ENCODE data around the gene ANXA6. TPM values are rescaled to one million over a fixed set of nuclear protein-coding genes. Genes with fewer than 3 reads are reported as not detected.
"Not testable (repeated sequence)": the region's sequence is repeated elsewhere in the genome, so short reads cannot be mapped to it uniquely, and the experiment has no call there.

Gene ANXA6
- polyA plus RNA-seq, 1 donor (not counting 4 experiments of a cell fraction or from before 2014, with no cell fraction given), result 37.0 TPM

GRCh38 chr5:151178372-151178771, 20.8 kb upstream of the ANXA6 start:
- Histone ChIP-seq H3K79me2 (ENCODE audit: control insufficient read depth, insufficient read depth, low read length) (no peaks in the 10 kb centered on the region), H3K36me3 (ENCODE audit: control insufficient read depth in 2 of 2, extremely low read depth in 1 of 2, insufficient read depth in 2 of 2, low read length in 2 of 2) (no peaks in the 10 kb centered on the region), H3K9me3 (ENCODE audit: control insufficient read depth, low read depth, low read length) (no peaks in the 10 kb centered on the region), H3K9me1 (ENCODE audit: control insufficient read depth, extremely low read depth, insufficient read depth, low read length) (no peaks in the 10 kb centered on the region), H2AFZ (ENCODE audit: control insufficient read depth, low read length) (no peak overlapping the region), H4K20me1 (ENCODE audit: control insufficient read depth, extremely low read depth, insufficient read depth, low read length) (no peaks in the 10 kb centered on the region), H3K4me3 (ENCODE audit: control insufficient read depth in 2 of 3, extremely low read depth in 1 of 3, insufficient read depth in 2 of 3, low read depth in 1 of 3, low read length in 3 of 3) (no peak overlapping the region), H3K9ac (ENCODE audit: control insufficient read depth, extremely low read depth, insufficient read depth, low read length) (no peak overlapping the region), H3K4me2 (ENCODE audit: control insufficient read depth, extremely low read depth, insufficient read depth, low read depth, low read length) (no peak overlapping the region), H3K27me3 (ENCODE audit: control insufficient read depth, extremely low read depth, insufficient read depth, low read length) (no peaks in the 10 kb centered on the region), H3K27ac (ENCODE audit: control insufficient read depth, insufficient read depth, low read length) (no peak overlapping the region), H3K4me1 (ENCODE audit: control insufficient read depth, extremely low read depth, insufficient read depth, low read length) (no peaks in the 10 kb centered on the region)
- DNase-seq (ENCODE audit: low read depth, low spot score) (no peak), FAIRE-seq (no peak)
- TF ChIP-seq EZH2 (IDR thresholded peaks at IDR 0.05; ENCODE audit: low read length) (no peak), CTCF (optimal IDR thresholded peaks at IDR 0.05 in 1 of 3, IDR thresholded peaks at IDR 0.05 in 1 of 3, conservative IDR thresholded peaks at IDR 0.05 in 1 of 3; ENCODE audit: extremely low read depth in 1 of 3, insufficient read depth in 2 of 3, low read length in 3 of 3) (no peak)
- dilution Hi-C loops (cut with MboI; ENCODE audit: extremely low pct_ligation_motif_present, low sequenced_read_pairs), result no loop called here

GRCh38 chr5:151176268-151176667, 18.7 kb upstream of the ANXA6 start:
- H3K4me3 ChIP-seq (ENCODE audit: control insufficient read depth in 2 of 3, extremely low read depth in 1 of 3, insufficient read depth in 2 of 3, low read depth in 1 of 3, low read length in 3 of 3); H3K4me2 ChIP-seq (ENCODE audit: control insufficient read depth, extremely low read depth, insufficient read depth, low read depth, low read length); H3K27me3 ChIP-seq (ENCODE audit: control insufficient read depth, extremely low read depth, insufficient read depth, low read length); DNase-seq (ENCODE audit: low read depth, low spot score); H3K9me1 ChIP-seq (ENCODE audit: control insufficient read depth, extremely low read depth, insufficient read depth, low read length); H3K36me3 ChIP-seq (ENCODE audit: control insufficient read depth in 2 of 2, extremely low read depth in 1 of 2, insufficient read depth in 2 of 2, low read length in 2 of 2); H3K27ac ChIP-seq (ENCODE audit: control insufficient read depth, insufficient read depth, low read length); H3K4me1 ChIP-seq (ENCODE audit: control insufficient read depth, extremely low read depth, insufficient read depth, low read length); dilution Hi-C loops (cut with MboI; ENCODE audit: extremely low pct_ligation_motif_present, low sequenced_read_pairs); FAIRE-seq; H3K79me2 ChIP-seq (ENCODE audit: control insufficient read depth, insufficient read depth, low read length); H3K9me3 ChIP-seq (ENCODE audit: control insufficient read depth, low read depth, low read length); H3K9ac ChIP-seq (ENCODE audit: control insufficient read depth, extremely low read depth, insufficient read depth, low read length); H4K20me1 ChIP-seq (ENCODE audit: control insufficient read depth, extremely low read depth, insufficient read depth, low read length); H2AFZ ChIP-seq (ENCODE audit: control insufficient read depth, low read length): not testable (repeated sequence)

- Histone ChIP-seq H3K4me3 (ENCODE audit: control insufficient read depth in 2 of 3, extremely low read depth in 1 of 3, insufficient read depth in 2 of 3, low read depth in 1 of 3, low read length in 3 of 3) (no peak overlapping the region), H2AFZ (ENCODE audit: control insufficient read depth, low read length) (no peak overlapping the region), H3K9me3 (ENCODE audit: control insufficient read depth, low read depth, low read length) (no peaks in the 10 kb centered on the region), H3K9ac (ENCODE audit: control insufficient read depth, extremely low read depth, insufficient read depth, low read length) (no peak overlapping the region), H3K4me1 (ENCODE audit: control insufficient read depth, extremely low read depth, insufficient read depth, low read length) (no peaks in the 10 kb centered on the region), H3K9me1 (ENCODE audit: control insufficient read depth, extremely low read depth, insufficient read depth, low read length) (no peaks in the 10 kb centered on the region), H3K27me3 (ENCODE audit: control insufficient read depth, extremely low read depth, insufficient read depth, low read length) (no peaks in the 10 kb centered on the region), H3K79me2 (ENCODE audit: control insufficient read depth, insufficient read depth, low read length) (no peaks in the 10 kb centered on the region), H3K4me2 (ENCODE audit: control insufficient read depth, extremely low read depth, insufficient read depth, low read depth, low read length) (no peak overlapping the region), H3K36me3 (ENCODE audit: control insufficient read depth in 2 of 2, extremely low read depth in 1 of 2, insufficient read depth in 2 of 2, low read length in 2 of 2) (no peaks in the 10 kb centered on the region), H4K20me1 (ENCODE audit: control insufficient read depth, extremely low read depth, insufficient read depth, low read length) (no peaks in the 10 kb centered on the region), H3K27ac (ENCODE audit: control insufficient read depth, insufficient read depth, low read length) (no peak overlapping the region)
- no peak for FAIRE-seq
- dilution Hi-C loops (cut with MboI; ENCODE audit: extremely low pct_ligation_motif_present, low sequenced_read_pairs), result no loop called here
- no peak for DNase-seq (ENCODE audit: low read depth, low spot score)
- no peak for TF ChIP-seq CTCF (optimal IDR thresholded peaks at IDR 0.05 in 1 of 3, IDR thresholded peaks at IDR 0.05 in 1 of 3, conservative IDR thresholded peaks at IDR 0.05 in 1 of 3; ENCODE audit: extremely low read depth in 1 of 3, insufficient read depth in 2 of 3, low read length in 3 of 3)
- no peak for TF ChIP-seq EZH2 (IDR thresholded peaks at IDR 0.05; ENCODE audit: low read length)
These were observed 17.1 kb upstream of the ANXA6 start for GRCh38 chr5:151174612-151175101.
